Measurements from ENCODE around the gene SH3YL1.

Gene SH3YL1

GRCh38 chr2:196406-196805 is 67.4 kb downstream of the SH3YL1 start:
- no peak for TF ChIP-seq EZH2 (IDR thresholded peaks at IDR 0.05; ENCODE audit: borderline replicate concordance, low read depth, low read length, severe bottlenecking)
- TF ChIP-seq CTCF (IDR thresholded peaks at IDR 0.05; ENCODE audit: borderline replicate concordance, extremely low read depth, low read length, poor library complexity, severe bottlenecking), result no peak
- no peak for ATAC-seq (ENCODE audit: insufficient read depth, low read depth)
- H3K4me2 ChIP-seq (ENCODE audit: insufficient read depth, low read length), result no peak overlapping the region

GRCh38 chr2:195932-196331 is 67.9 kb downstream of the SH3YL1 start:
- no peaks in the 10 kb centered on the region for H3K27me3 ChIP-seq (ENCODE audit: insufficient read depth, low read length, poor library complexity)
- H3K4me3 ChIP-seq (ENCODE audit: low read depth in 1 of 2, low read length in 2 of 2), result no peak overlapping the region
- no peak for TF ChIP-seq CTCF (IDR thresholded peaks at IDR 0.05; ENCODE audit: borderline replicate concordance, extremely low read depth, low read length, poor library complexity, severe bottlenecking)
- no peaks in the 10 kb centered on the region for H4K20me1 ChIP-seq (ENCODE audit: insufficient read depth, low read length)
- no peak overlapping the region for H2AFZ ChIP-seq (ENCODE audit: low read depth, low read length)
- no peak overlapping the region for H3K27ac ChIP-seq (ENCODE audit: low read length)
- ATAC-seq (ENCODE audit: insufficient read depth, low read depth), result no peak
- no peaks in the 10 kb centered on the region for H3K79me2 ChIP-seq (ENCODE audit: insufficient read depth, low read length)
- no peak overlapping the region for H3K4me2 ChIP-seq (ENCODE audit: insufficient read depth, low read length)
- H3K9me3 ChIP-seq (ENCODE audit: insufficient read depth, low read length, severe bottlenecking), result no peaks in the 10 kb centered on the region
- H3K36me3 ChIP-seq (ENCODE audit: insufficient read depth, low read length), result no peaks in the 10 kb centered on the region
- no peaks in the 10 kb centered on the region for H3K4me1 ChIP-seq (ENCODE audit: insufficient read depth, low read length)
- H3K9ac ChIP-seq (ENCODE audit: low read depth, low read length), result no peak overlapping the region
- DNase-seq, result no peak

More at GRCh38 chr2:196406-196805, 67.4 kb downstream of the SH3YL1 start:
- no peak overlapping the region for H2AFZ ChIP-seq (ENCODE audit: low read depth, low read length)
- H3K36me3 ChIP-seq (ENCODE audit: insufficient read depth, low read length), result no peaks in the 10 kb centered on the region
- no peaks in the 10 kb centered on the region for H3K9me3 ChIP-seq (ENCODE audit: insufficient read depth, low read length, severe bottlenecking)
- no peak overlapping the region for H3K27ac ChIP-seq (ENCODE audit: low read length)
- no peaks in the 10 kb centered on the region for H3K79me2 ChIP-seq (ENCODE audit: insufficient read depth, low read length)
- H3K9ac ChIP-seq (ENCODE audit: low read depth, low read length), result no peak overlapping the region
- H3K4me3 ChIP-seq (ENCODE audit: low read depth in 1 of 2, low read length in 2 of 2), result no peak overlapping the region
- no peak for DNase-seq
- H3K4me1 ChIP-seq (ENCODE audit: insufficient read depth, low read length), result no peaks in the 10 kb centered on the region
- no peaks in the 10 kb centered on the region for H3K27me3 ChIP-seq (ENCODE audit: insufficient read depth, low read length, poor library complexity)
- no peaks in the 10 kb centered on the region for H4K20me1 ChIP-seq (ENCODE audit: insufficient read depth, low read length)

GRCh38 chr2:193141-193671 is 70.6 kb downstream of the SH3YL1 start:
- Histone ChIP-seq H3K9me3 (ENCODE audit: insufficient read depth, low read length, severe bottlenecking) (peaks cover 2% of the 10 kb centered on the region), H3K4me1 (ENCODE audit: insufficient read depth, low read length) (no peaks in the 10 kb centered on the region), H3K27ac (ENCODE audit: low read length) (no peak overlapping the region), H3K4me2 (ENCODE audit: insufficient read depth, low read length) (no peak overlapping the region), H3K36me3 (ENCODE audit: insufficient read depth, low read length) (no peaks in the 10 kb centered on the region), H3K4me3 (ENCODE audit: low read depth in 1 of 2, low read length in 2 of 2) (no peak overlapping the region), H3K27me3 (ENCODE audit: insufficient read depth, low read length, poor library complexity) (no peaks in the 10 kb centered on the region), H4K20me1 (ENCODE audit: insufficient read depth, low read length) (no peaks in the 10 kb centered on the region), H3K9ac (ENCODE audit: low read depth, low read length) (no peak overlapping the region), H2AFZ (ENCODE audit: low read depth, low read length) (no peak overlapping the region), H3K79me2 (ENCODE audit: insufficient read depth, low read length) (no peaks in the 10 kb centered on the region)
- no peak for DNase-seq
- ATAC-seq (ENCODE audit: insufficient read depth, low read depth), result no peak
- no peak for TF ChIP-seq CTCF (IDR thresholded peaks at IDR 0.05; ENCODE audit: borderline replicate concordance, extremely low read depth, low read length, poor library complexity, severe bottlenecking)
- no peak for TF ChIP-seq EZH2 (IDR thresholded peaks at IDR 0.05; ENCODE audit: borderline replicate concordance, low read depth, low read length, severe bottlenecking)
